ENCODE data around the gene TSKU.
"Not testable (repeated sequence)": the region's sequence is repeated elsewhere in the genome, so short reads cannot be mapped to it uniquely, and the experiment has no call there.

TSKU gene

GRCh38 chr11:76787911-76788596 lies 4.9 kb downstream of the TSKU start:
- DNase-seq (ENCODE audit: low read depth in 2 of 3, low spot score in 2 of 3) = no peak

DNA sequence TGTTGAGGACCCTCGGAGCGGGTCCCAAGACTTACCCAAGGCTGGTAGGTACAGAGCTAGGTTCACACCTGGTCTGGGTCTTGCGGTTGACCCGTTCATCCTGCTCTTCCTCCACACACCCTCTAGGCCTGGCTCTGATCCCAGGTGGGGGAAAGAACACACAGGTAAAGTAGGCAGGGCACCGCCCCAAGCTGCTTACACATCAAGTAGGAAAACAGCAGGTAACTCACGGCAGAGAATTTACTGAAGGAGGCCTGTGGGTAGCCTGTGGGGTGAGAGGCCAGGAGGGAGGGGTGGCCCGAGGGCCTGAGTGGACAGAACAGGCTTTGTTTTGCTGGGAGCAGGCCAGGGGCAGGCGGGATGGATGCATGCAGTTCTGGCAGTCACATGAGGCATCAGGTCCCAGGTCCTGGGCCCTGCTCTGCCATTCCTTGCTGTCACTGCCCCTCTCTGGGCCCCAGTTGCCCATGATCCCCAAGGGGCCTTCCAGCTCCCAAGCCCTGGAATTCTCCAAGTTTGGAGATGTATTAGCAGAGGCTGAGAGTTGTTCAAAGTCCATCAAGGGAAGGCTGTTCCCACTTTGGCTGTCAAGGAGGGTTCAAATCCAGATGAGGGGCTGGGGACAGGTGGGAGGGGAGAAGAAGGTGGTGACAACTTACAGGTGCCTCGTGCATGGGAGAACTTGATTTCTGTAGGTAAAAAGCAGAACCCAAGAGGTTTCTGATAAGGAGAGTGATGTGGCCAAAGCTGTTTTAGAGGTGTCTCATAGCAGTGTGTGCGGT lies 5.7 kb downstream of the TSKU start:
- DNase-seq (ENCODE audit: low read depth in 2 of 3, low spot score in 2 of 3) = no peak

DNA sequence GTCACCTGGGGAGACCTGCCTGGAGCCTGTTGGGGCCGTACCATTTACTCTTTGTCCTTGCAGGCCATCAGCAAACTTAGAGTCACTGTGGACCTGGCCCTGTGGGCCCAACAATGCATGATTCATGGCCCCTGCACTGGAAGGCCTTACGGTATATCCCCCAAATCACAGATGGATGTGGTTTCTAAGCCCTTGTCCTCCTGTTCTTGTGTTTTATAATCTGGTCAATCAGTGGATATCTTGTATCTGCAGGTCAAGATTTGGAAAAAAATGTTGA lies 6.2 kb downstream of the TSKU start:
- no peak for DNase-seq (ENCODE audit: low read depth in 2 of 3, low spot score in 2 of 3)

DNA sequence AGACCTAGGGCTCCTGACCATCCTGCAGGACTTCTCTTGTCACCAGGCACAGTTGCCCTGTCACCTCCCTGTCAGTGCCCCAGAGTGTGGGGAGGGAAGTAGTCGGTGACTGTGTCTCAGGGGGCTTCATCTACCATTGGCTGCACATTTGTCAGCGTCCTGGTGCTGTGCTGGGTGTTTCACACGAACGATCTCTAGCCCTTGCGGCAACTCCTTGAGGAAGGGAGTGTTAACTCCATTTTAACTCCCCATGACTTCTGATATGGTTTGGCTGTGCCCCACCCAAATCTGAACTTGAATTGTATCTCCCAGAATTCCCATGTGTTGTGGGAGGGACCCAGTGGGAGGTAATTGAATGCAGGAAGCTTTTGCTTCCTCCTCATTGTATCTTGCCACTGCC lies 7.1 kb downstream of the TSKU start:
- no peak for DNase-seq (ENCODE audit: low read depth in 2 of 3, low spot score in 2 of 3)

DNA sequence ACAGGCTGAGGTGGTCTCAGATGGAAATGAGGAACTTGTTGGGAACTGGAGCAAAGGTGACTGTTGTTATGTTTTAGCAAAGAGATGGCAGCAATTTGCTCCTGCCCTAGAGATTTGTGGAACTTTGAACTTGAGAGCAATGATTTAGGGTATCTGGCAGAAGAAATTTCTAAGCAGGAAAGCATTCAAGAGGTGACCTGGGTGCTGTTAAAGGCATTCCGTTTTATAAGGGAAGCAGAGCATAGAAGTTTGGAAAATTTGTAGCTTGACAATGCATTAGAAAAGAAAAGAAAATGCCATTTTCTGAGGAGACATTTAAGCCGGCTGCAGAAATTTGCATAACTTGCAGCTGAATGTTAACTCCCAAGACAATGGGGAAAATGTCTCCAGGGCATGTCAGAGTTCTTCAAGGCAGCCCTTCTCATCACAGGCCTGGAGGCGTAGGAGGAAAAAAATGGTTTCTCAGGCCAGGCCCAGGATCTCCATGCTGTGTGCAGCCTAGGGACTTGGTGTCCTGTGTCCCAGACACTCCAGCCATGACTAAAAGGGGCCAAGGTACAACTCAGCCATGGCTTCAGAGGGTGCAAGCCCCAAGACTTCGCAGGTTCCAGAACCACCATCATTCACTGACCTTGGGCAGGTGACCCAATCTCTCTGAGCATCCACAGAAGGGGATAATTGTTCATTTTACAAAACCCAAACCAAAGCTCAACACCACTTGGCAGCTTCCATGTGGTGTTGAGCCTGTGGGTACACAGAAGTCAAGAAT lies 8.0 kb downstream of the TSKU start:
- DNase-seq (ENCODE audit: low read depth in 2 of 3, low spot score in 2 of 3) = not testable (repeated sequence)

GRCh38 chr11:76791861-76792260 lies 8.7 kb downstream of the TSKU start:
- no peak for DNase-seq (ENCODE audit: low read depth in 2 of 3, low spot score in 2 of 3)

GRCh38 chr11:76792505-76793264 lies 9.5 kb downstream of the TSKU start:
- no peak for DNase-seq (ENCODE audit: low read depth in 2 of 3, low spot score in 2 of 3)

GRCh38 chr11:76793391-76794291 lies 10.5 kb downstream of the TSKU start:
- DNase-seq (ENCODE audit: low read depth in 2 of 3, low spot score in 2 of 3) = no peak

- no peak for DNase-seq (ENCODE audit: low read depth in 2 of 3, low spot score in 2 of 3)
Measured at GRCh38 chr11:76794371-76795289, 11.5 kb downstream of the TSKU start.

DNA sequence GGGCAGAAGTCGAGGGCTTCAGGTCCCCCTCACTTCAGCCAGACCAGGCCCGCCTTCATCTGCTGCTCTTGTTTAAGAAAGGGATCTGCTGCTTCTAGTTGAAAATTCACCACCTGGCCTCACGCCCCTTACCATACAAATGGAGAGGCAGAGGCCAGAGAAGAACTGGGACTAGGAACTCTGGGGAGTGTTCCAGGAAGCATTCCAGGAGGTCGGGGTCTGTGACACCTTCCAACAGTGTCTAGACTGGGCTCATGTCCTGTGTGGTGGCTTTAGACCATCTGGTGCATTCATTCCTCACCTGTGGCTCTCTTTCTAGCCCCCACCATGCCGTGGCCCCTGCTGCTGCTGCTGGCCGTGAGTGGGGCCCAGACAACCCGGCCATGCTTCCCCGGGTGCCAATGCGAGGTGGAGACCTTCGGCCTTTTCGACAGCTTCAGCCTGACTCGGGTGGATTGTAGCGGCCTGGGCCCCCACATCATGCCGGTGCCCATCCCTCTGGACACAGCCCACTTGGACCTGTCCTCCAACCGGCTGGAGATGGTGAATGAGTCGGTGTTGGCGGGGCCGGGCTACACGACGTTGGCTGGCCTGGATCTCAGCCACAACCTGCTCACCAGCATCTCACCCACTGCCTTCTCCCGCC lies 12.3 kb downstream of the TSKU start:
- no peak for DNase-seq (ENCODE audit: low read depth in 2 of 3, low spot score in 2 of 3)

DNA sequence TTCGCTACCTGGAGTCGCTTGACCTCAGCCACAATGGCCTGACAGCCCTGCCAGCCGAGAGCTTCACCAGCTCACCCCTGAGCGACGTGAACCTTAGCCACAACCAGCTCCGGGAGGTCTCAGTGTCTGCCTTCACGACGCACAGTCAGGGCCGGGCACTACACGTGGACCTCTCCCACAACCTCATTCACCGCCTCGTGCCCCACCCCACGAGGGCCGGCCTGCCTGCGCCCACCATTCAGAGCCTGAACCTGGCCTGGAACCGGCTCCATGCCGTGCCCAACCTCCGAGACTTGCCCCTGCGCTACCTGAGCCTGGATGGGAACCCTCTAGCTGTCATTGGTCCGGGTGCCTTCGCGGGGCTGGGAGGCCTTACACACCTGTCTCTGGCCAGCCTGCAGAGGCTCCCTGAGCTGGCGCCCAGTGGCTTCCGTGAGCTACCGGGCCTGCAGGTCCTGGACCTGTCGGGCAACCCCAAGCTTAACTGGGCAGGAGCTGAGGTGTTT lies 12.8 kb downstream of the TSKU start:
- DNase-seq (ENCODE audit: low read depth in 2 of 3, low spot score in 2 of 3) = no peak

- DNase-seq (ENCODE audit: low read depth in 2 of 3, low spot score in 2 of 3) = no peak
Measured at GRCh38 chr11:76796511-76797198, 13.5 kb downstream of the TSKU start.

- DNase-seq (ENCODE audit: low read depth in 2 of 3, low spot score in 2 of 3) = no peak
Measured at GRCh38 chr11:76797341-76798201, 14.4 kb downstream of the TSKU start.

DNA sequence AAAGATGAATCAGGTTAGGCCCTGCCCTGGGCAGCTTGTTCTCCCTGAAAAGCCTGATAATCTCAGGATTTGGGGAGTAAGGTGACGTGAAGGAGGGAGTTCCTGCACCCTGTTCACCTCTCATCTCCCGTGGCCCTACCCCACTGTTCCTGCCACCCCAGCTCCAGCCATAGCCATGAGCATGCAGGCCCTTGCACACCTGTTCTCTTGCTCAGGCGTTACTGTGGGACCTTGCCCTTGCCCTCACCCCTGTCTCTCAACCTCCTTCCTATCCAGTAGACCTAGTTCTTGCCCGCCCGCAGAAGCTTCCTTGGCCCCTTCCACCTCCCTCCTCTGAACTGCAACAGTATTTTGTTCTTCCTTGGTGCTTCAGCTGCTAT lies 15.0 kb downstream of the TSKU start:
- no peak for DNase-seq (ENCODE audit: low read depth in 2 of 3, low spot score in 2 of 3)

DNA sequence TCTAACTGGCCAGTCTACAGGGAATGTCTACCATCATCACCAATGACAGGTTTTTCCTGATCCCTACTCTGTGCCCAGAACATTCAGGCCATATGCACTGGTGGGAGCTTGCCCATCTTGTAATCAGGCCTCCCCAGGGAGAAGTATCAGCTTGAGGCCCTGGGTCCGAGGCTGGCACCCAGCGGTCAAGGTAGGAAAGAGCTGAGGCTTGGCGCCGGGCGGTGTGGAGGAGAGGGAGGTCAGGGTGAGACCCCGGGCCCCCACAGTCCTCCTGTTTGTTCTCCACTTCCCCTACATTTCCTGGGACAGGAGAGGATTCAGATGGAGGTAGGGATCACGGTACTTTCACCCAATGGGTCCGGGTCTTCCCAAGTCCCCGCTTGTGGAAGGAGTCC lies 15.5 kb downstream of the TSKU start:
- DNase-seq (ENCODE audit: low read depth in 2 of 3, low spot score in 2 of 3) = no peak

- DNase-seq (ENCODE audit: low read depth in 2 of 3, low spot score in 2 of 3) = peak; percentile 55 to 62 (median 57)
Measured at GRCh38 chr11:76799066-76799804, 16.1 kb downstream of the TSKU start.
